ENCODE measurements around the gene AK4. TPM values are rescaled to one million over a fixed set of nuclear protein-coding genes. Genes with fewer than 3 reads are reported as not detected.

AK4 gene
- total and polyA plus RNA-seq, 2 experiments from 2014 or later = 65.4 to 110 TPM

- H3K79me2 ChIP-seq (ENCODE audit: insufficient read depth) = peaks cover 36% of the 10 kb centered on the region
- no peak for TF ChIP-seq EZH2 (IDR thresholded peaks at IDR 0.05; ENCODE audit: insufficient read depth, poor library complexity, severe bottlenecking)
- no peak for TF ChIP-seq EZH2phosphoT487 (IDR thresholded peaks at IDR 0.05; ENCODE audit: insufficient read depth, low read depth)
- no peaks in the 10 kb centered on the region for H3K27me3 ChIP-seq (replicated peaks; ENCODE audit: insufficient read depth)
- H2AFZ ChIP-seq = peak overlapping the region; percentile 89
- peak overlapping the region; percentile 82 for H3K4me3 ChIP-seq
- H3F3A ChIP-seq (ENCODE audit: insufficient read depth) = 0 out of 2 replicates have a peak, but pooled peaks cover 6% of the 10 kb centered on the region
- H3K4me1 ChIP-seq (ENCODE audit: insufficient read depth) = no peaks in the 10 kb centered on the region
- peak overlapping the region; percentile 86 for H3K4me2 ChIP-seq (ENCODE audit: unreplicated experiment)
- no peaks in the 10 kb centered on the region for H3K36me3 ChIP-seq (ENCODE audit: low read depth)
- H3K9ac ChIP-seq = peak overlapping the region; percentile 78
- H3K9me3 ChIP-seq (ENCODE audit: low read depth) = no peaks in the 10 kb centered on the region
- WGBS, 2 experiments (ENCODE audit: low coverage in 1 of 2, low lambda C conversion rate in 2 of 2, missing lambda C conversion rate in 2 of 2) = 2 to 3% methylated on average over 70 of the region's 88 CpGs
- peak overlapping the region; percentile 2; the same call in 1 of the 2 replicates for H3K27ac ChIP-seq
- in situ Hi-C loops (cut with MboI) = no loop called here
- peaks cover 8% of the 10 kb centered on the region; the same call in 1 of the 2 replicates for H4K20me1 ChIP-seq (ENCODE audit: insufficient read depth)
- H3K9me2 ChIP-seq (ENCODE audit: insufficient read depth) = no peaks in the 10 kb centered on the region
- DNase-seq = peak; percentile 73
Measured at GRCh38 chr1:65147424-65148177, 402 bp upstream of the AK4 start.

- 0 to 1% methylated on average over 65 of the region's 73 CpGs for WGBS, 2 experiments (ENCODE audit: low coverage in 1 of 2, low lambda C conversion rate in 2 of 2, missing lambda C conversion rate in 2 of 2)
- Histone ChIP-seq H4K20me1 (ENCODE audit: insufficient read depth) (peaks cover 16% of the 10 kb centered on the region; the same call in 1 of the 2 replicates), H3K4me2 (ENCODE audit: unreplicated experiment) (peak overlapping the region; percentile 86), H3K9me3 (ENCODE audit: low read depth) (no peaks in the 10 kb centered on the region), H2AFZ (peak overlapping the region; percentile 89), H3K4me1 (ENCODE audit: insufficient read depth) (no peaks in the 10 kb centered on the region), H3K79me2 (ENCODE audit: insufficient read depth) (peaks cover 47% of the 10 kb centered on the region), H3K36me3 (ENCODE audit: low read depth) (no peaks in the 10 kb centered on the region), H3K9ac (peak overlapping the region; percentile 78), H3K9me2 (ENCODE audit: insufficient read depth) (no peaks in the 10 kb centered on the region), H3K4me3 (peak overlapping the region; percentile 82), H3K27ac (peak overlapping the region; percentile 23; the same call in 1 of the 2 replicates), H3F3A (ENCODE audit: insufficient read depth) (0 out of 2 replicates have a peak, but pooled peaks cover 6% of the 10 kb centered on the region), H3K27me3 (replicated peaks; ENCODE audit: insufficient read depth) (no peaks in the 10 kb centered on the region)
- TF ChIP-seq EZH2phosphoT487 (IDR thresholded peaks at IDR 0.05; ENCODE audit: insufficient read depth, low read depth) (no peak), EZH2 (IDR thresholded peaks at IDR 0.05; ENCODE audit: insufficient read depth, poor library complexity, severe bottlenecking) (no peak)
- peak; percentile 76 for DNase-seq
- in situ Hi-C loops (cut with MboI) = no loop called here
Measured at GRCh38 chr1:65148548-65149350, 746 bp downstream of the AK4 start.

- Histone ChIP-seq H4K20me1 (ENCODE audit: insufficient read depth) (peaks cover 16% of the 10 kb centered on the region; the same call in 1 of the 2 replicates), H3K4me3 (peak overlapping the region; percentile 82), H2AFZ (peak overlapping the region; percentile 89), H3K9ac (peak overlapping the region; percentile 78), H3K9me2 (ENCODE audit: insufficient read depth) (no peaks in the 10 kb centered on the region), H3K9me3 (ENCODE audit: low read depth) (no peaks in the 10 kb centered on the region), H3K27me3 (replicated peaks; ENCODE audit: insufficient read depth) (no peaks in the 10 kb centered on the region), H3K27ac (peak overlapping the region; percentile 23; the same call in 1 of the 2 replicates), H3K79me2 (ENCODE audit: insufficient read depth) (peaks cover 55% of the 10 kb centered on the region), H3K4me1 (ENCODE audit: insufficient read depth) (no peaks in the 10 kb centered on the region), H3F3A (ENCODE audit: insufficient read depth) (0 out of 2 replicates have a peak, but pooled peaks cover 6% of the 10 kb centered on the region), H3K36me3 (ENCODE audit: low read depth) (no peaks in the 10 kb centered on the region), H3K4me2 (ENCODE audit: unreplicated experiment) (peak overlapping the region; percentile 86)
- in situ Hi-C loops (cut with MboI) = no loop called here
- no peak for DNase-seq
- TF ChIP-seq EZH2 (IDR thresholded peaks at IDR 0.05; ENCODE audit: insufficient read depth, poor library complexity, severe bottlenecking) (no peak), EZH2phosphoT487 (IDR thresholded peaks at IDR 0.05; ENCODE audit: insufficient read depth, low read depth) (no peak)
- 36 to 40% methylated on average over 14 of the region's 14 CpGs for WGBS, 2 experiments (ENCODE audit: low coverage in 1 of 2, low lambda C conversion rate in 2 of 2, missing lambda C conversion rate in 2 of 2)
Measured at GRCh38 chr1:65149351-65150107, 1.5 kb downstream of the AK4 start.

GRCh38 chr1:65150108-65150463 is 2.1 kb downstream of the AK4 start:
- Histone ChIP-seq H3K36me3 (ENCODE audit: low read depth) (no peaks in the 10 kb centered on the region), H4K20me1 (ENCODE audit: insufficient read depth) (peaks cover 16% of the 10 kb centered on the region; the same call in 1 of the 2 replicates), H3K27me3 (replicated peaks; ENCODE audit: insufficient read depth) (no peaks in the 10 kb centered on the region), H3K4me1 (ENCODE audit: insufficient read depth) (no peaks in the 10 kb centered on the region), H3K4me2 (ENCODE audit: unreplicated experiment) (peak overlapping the region; percentile 86), H3K79me2 (ENCODE audit: insufficient read depth) (peaks cover 60% of the 10 kb centered on the region), H3K9ac (no peak overlapping the region), H3F3A (ENCODE audit: insufficient read depth) (0 out of 2 replicates have a peak, but pooled peaks cover 6% of the 10 kb centered on the region), H3K9me3 (ENCODE audit: low read depth) (no peaks in the 10 kb centered on the region), H2AFZ (no peak overlapping the region), H3K27ac (no peak overlapping the region), H3K4me3 (peak overlapping the region; percentile 82; the same call in 1 of the 2 replicates), H3K9me2 (ENCODE audit: insufficient read depth) (no peaks in the 10 kb centered on the region)
- TF ChIP-seq EZH2 (IDR thresholded peaks at IDR 0.05; ENCODE audit: insufficient read depth, poor library complexity, severe bottlenecking) (no peak), EZH2phosphoT487 (IDR thresholded peaks at IDR 0.05; ENCODE audit: insufficient read depth, low read depth) (no peak)
- DNase-seq = no peak
- in situ Hi-C loops (cut with MboI) = no loop called here

Data from GM23248 (cell line).